ENCODE measurements around the gene TMPRSS4. TPM values are rescaled to one million over a fixed set of nuclear protein-coding genes. Genes with fewer than 3 reads are reported as not detected.

The TMPRSS4 gene
- total and polyA plus RNA-seq, 2 of the 4 experiments (the other 2 are of a cell fraction): not detected

- H2BK15ac ChIP-seq (ENCODE audit: low read depth, low read length): no peak overlapping the region
- H3K4me1 ChIP-seq (ENCODE audit: control insufficient read depth, insufficient read depth, low read length): no peaks in the 10 kb centered on the region
- no peak overlapping the region for H2BK120ac ChIP-seq (ENCODE audit: low read depth, low read length)
- no peaks in the 10 kb centered on the region for H3K79me1 ChIP-seq (ENCODE audit: low read depth in 1 of 2, low read length in 2 of 2)
- H3K23ac ChIP-seq (ENCODE audit: low read depth, low read length): no peak overlapping the region
- H3K9me1 ChIP-seq (ENCODE audit: insufficient read depth, low read length): no peaks in the 10 kb centered on the region
- BruUV-seq (replicated peaks): no TSS peak
- no peaks in the 10 kb centered on the region for H4K20me1 ChIP-seq (ENCODE audit: insufficient read depth, low read length)
- DNase-seq (no peak), ATAC-seq (ENCODE audit: low read depth) (no peak)
- in situ Hi-C loops (cut with MboI; ENCODE audit: low sequenced_read_pairs) (no loop called here), dilution Hi-C loops (cut with HindIII; ENCODE audit: low sequenced_read_pairs, unreplicated experiment) (no loop called here), intact Hi-C loops (cut with micrococcal nuclease) (no loop called here)
- no peak overlapping the region for H4K8ac ChIP-seq (ENCODE audit: low read depth in 2 of 2, low read length in 2 of 2)
- H3K4ac ChIP-seq (ENCODE audit: low read depth, low read length): no peak overlapping the region
- H3K18ac ChIP-seq (ENCODE audit: low read depth, low read length): no peak overlapping the region
- CTCF ChIA-PET: interaction anchor here (1.2 kb wide), 1 partner anchor 38 kb away, joined by 3 read pairs; no protein-coding TSS in a partner anchor
- no peak overlapping the region for H2BK5ac ChIP-seq (ENCODE audit: low read depth, low read length, poor library complexity, severe bottlenecking)
- H3K9ac ChIP-seq (ENCODE audit: low read depth, low read length): no peak overlapping the region
- H3K27me3 ChIP-seq (ENCODE audit: control insufficient read depth, insufficient read depth, low read length): peaks cover 8% of the 10 kb centered on the region
- no peak overlapping the region for H2AK9ac ChIP-seq (replicated peaks; ENCODE audit: low read depth, low read length, poor library complexity)
- no peak overlapping the region for H3K4me2 ChIP-seq (ENCODE audit: low read depth, low read length)
- no peak overlapping the region for H2AFZ ChIP-seq (replicated peaks; ENCODE audit: low read length, poor library complexity)
- 20% methylated on average over 1 of the region's 10 CpGs; no CpG with 5 or more reads in 1 of the 2 experiments for whole genome bisulfite sequencing, 2 experiments (ENCODE audit: extremely low coverage in 2 of 2, insufficient read length in 1 of 2)
- no peak overlapping the region for H4K91ac ChIP-seq (ENCODE audit: insufficient read depth, low read depth, low read length)
- H2AK5ac ChIP-seq (ENCODE audit: low read depth, low read length): no peak overlapping the region
- H3K4me3 ChIP-seq (ENCODE audit: insufficient read depth, low read depth, low read length): no peak overlapping the region
- H3K27ac ChIP-seq (ENCODE audit: insufficient read depth, low read length): no peak overlapping the region
- H3K9me3 ChIP-seq (ENCODE audit: control insufficient read depth, insufficient read depth, low read length): no peaks in the 10 kb centered on the region
- H4K5ac ChIP-seq (ENCODE audit: low read depth, low read length): no peak overlapping the region
- POLR2A ChIA-PET (ENCODE audit: unreplicated experiment): no interaction called here
- no peak overlapping the region for H3K14ac ChIP-seq (replicated peaks; ENCODE audit: low read depth, low read length)
- no peak overlapping the region for H3K56ac ChIP-seq (ENCODE audit: extremely low read depth, insufficient read depth, low read length)
- TF ChIP-seq RFX5 (IDR thresholded peaks at IDR 0.05; ENCODE audit: low read depth, low read length) (no peak), POLR2A (IDR thresholded peaks at IDR 0.05; ENCODE audit: low read depth, low read length) (no peak), MAZ (IDR thresholded peaks at IDR 0.05; ENCODE audit: borderline replicate concordance, low read depth, low read length) (no peak), ELK1 (IDR thresholded peaks at IDR 0.05; ENCODE audit: borderline replicate concordance, low read depth, low read length) (no peak), RAD21 (IDR thresholded peaks at IDR 0.05; ENCODE audit: low read length) (no peak), FOS (IDR thresholded peaks at IDR 0.05; ENCODE audit: low read depth, low read length) (no peak), CHD1 (IDR thresholded peaks at IDR 0.05; ENCODE audit: low read depth, low read length) (no peak), SMC3 (IDR thresholded peaks at IDR 0.05; ENCODE audit: low read depth, low read length) (no peak), MXI1 (IDR thresholded peaks at IDR 0.05; ENCODE audit: borderline replicate concordance, low read depth, low read length) (no peak), NFE2L2 (IDR thresholded peaks at IDR 0.05; ENCODE audit: low read depth, low read length) (no peak), RCOR1 (IDR thresholded peaks at IDR 0.05; ENCODE audit: insufficient replicate concordance, low read length) (no peak)
- TF ChIP-seq, protein P1, sequence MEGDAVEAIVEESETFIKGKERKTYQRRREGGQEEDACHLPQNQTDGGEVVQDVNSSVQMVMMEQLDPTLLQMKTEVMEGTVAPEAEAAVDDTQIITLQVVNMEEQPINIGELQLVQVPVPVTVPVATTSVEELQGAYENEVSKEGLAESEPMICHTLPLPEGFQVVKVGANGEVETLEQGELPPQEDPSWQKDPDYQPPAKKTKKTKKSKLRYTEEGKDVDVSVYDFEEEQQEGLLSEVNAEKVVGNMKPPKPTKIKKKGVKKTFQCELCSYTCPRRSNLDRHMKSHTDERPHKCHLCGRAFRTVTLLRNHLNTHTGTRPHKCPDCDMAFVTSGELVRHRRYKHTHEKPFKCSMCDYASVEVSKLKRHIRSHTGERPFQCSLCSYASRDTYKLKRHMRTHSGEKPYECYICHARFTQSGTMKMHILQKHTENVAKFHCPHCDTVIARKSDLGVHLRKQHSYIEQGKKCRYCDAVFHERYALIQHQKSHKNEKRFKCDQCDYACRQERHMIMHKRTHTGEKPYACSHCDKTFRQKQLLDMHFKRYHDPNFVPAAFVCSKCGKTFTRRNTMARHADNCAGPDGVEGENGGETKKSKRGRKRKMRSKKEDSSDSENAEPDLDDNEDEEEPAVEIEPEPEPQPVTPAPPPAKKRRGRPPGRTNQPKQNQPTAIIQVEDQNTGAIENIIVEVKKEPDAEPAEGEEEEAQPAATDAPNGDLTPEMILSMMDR (conservative IDR thresholded peaks at IDR 0.05; ENCODE audit: low read depth, low read length): no peak
- H3K36me3 ChIP-seq (ENCODE audit: control insufficient read depth, insufficient read depth, low read length): no peaks in the 10 kb centered on the region
- no peak overlapping the region for H2BK20ac ChIP-seq (ENCODE audit: low read depth, low read length)
These were observed 56.9 kb downstream of the TMPRSS4 start for GRCh38 chr11:118133816-118134215.

All from IMR-90 (cell line).